Measurements from ENCODE around the gene SLC30A2. TPM values are rescaled to one million over a fixed set of nuclear protein-coding genes. Genes with fewer than 3 reads are reported as not detected.

The SLC30A2 gene
- total and polyA plus RNA-seq, 2 of the 13 experiments (the other 11 are each of a cell fraction or from before 2014, with no cell fraction given) = not detected

GRCh38 chr1:26029054-26029863, 16.7 kb downstream of the SLC30A2 start:
- Histone ChIP-seq H3K4me1 (ENCODE audit: insufficient read depth, low read length) (peaks cover 63% of the 10 kb centered on the region), H3K4me3 (replicated peaks in 1 of 3; ENCODE audit: insufficient read depth in 1 of 3, low read depth in 2 of 3, low read length in 3 of 3) (peak overlapping the region in 1 of 3 experiments; percentile 48; a peak in 1 of 6 replicates), H3K9me3 (ENCODE audit: low read length) (no peaks in the 10 kb centered on the region), H2AFZ (ENCODE audit: low read length) (no peak overlapping the region), H3K36me3 (replicated peaks in 1 of 2; ENCODE audit: control insufficient read depth in 1 of 2, insufficient read depth in 2 of 2, low read length in 2 of 2) (no peaks in the 10 kb centered on the region), H4K20me1 (ENCODE audit: insufficient read depth, low read length) (no peaks in the 10 kb centered on the region), H3K79me2 (ENCODE audit: insufficient read depth, low read length) (no peaks in the 10 kb centered on the region), H3K9ac (ENCODE audit: insufficient read depth, low read depth, low read length) (no peak overlapping the region), H3K4me2 (ENCODE audit: low read depth, low read length) (peak overlapping the region; percentile 73), H3K27ac (ENCODE audit: extremely low read length, insufficient read depth, low read length) (no peak overlapping the region), H3K27me3 (ENCODE audit: control insufficient read depth in 1 of 2, insufficient read depth in 2 of 2, low read length in 2 of 2) (peaks cover 0 to 18% of the 10 kb centered on the region in 2 experiments; a peak in 4 of 5 replicates)
- ChIA-PET CTCF (ENCODE audit: low intra/inter-chr PET ratio, low total read pairs) (no interaction called here), POLR2A (no interaction called here)
- TF ChIP-seq NONO (IDR thresholded peaks at IDR 0.05) = no peak
- peak; percentile 24; the same call in 1 of the 2 replicates for TF ChIP-seq NONO (CRISPR knock-in tag; conservative IDR thresholded peaks at IDR 0.05)
- TF ChIP-seq ZNF749 (CRISPR knock-in tag; IDR thresholded peaks at IDR 0.05; ENCODE audit: borderline replicate concordance) = 0 out of 2 replicates have a peak, but pooled peaks have one; percentile 11
- TF ChIP-seq MED13 (CRISPR knock-in tag; IDR thresholded peaks at IDR 0.05) = no peak
- 0 out of 2 replicates have a peak, but pooled peaks have one; percentile 12 for TF ChIP-seq ZNF574 (CRISPR knock-in tag; IDR thresholded peaks at IDR 0.05)
- TF ChIP-seq RAD51 (IDR thresholded peaks at IDR 0.05; ENCODE audit: borderline replicate concordance) = no peak
- no peak for TF ChIP-seq HNF1A (IDR thresholded peaks at IDR 0.05; ENCODE audit: low read depth)
- TF ChIP-seq HNF1A (CRISPR knock-in tag; IDR thresholded peaks at IDR 0.05; ENCODE audit: borderline replicate concordance) = 0 out of 2 replicates have a peak, but pooled peaks have one; percentile 13
- TF ChIP-seq PATZ1 (CRISPR knock-in tag; IDR thresholded peaks at IDR 0.05) = peak; percentile 76
- 0 out of 2 replicates have a peak, but pooled peaks have one; percentile 25 for TF ChIP-seq MEIS1 (CRISPR knock-in tag; IDR thresholded peaks at IDR 0.05; ENCODE audit: borderline replicate concordance)
- 0 out of 2 replicates have a peak, but pooled peaks have one; percentile 2 for TF ChIP-seq ZNF556 (CRISPR knock-in tag; IDR thresholded peaks at IDR 0.05; ENCODE audit: borderline replicate concordance)
- DNase-seq (ENCODE audit: low spot score) (no peak), ATAC-seq (peak; percentile 15), FAIRE-seq (no peak)
- no TSS peak for BruUV-seq (replicated peaks)
- in situ Hi-C loops (cut with HindIII; ENCODE audit: extremely low pct_ligation_motif_present, low pct_unique_long_range_greater_than_20kb) = no loop called here
- intact Hi-C loops (cut with micrococcal nuclease; ENCODE audit: unreplicated experiment) = no loop called here
- 12% methylated on average over 5 of the region's 15 CpGs for WGBS (ENCODE audit: low lambda C conversion rate)
